HFFc6 (cell line): ENCODE data around the gene EIF5B. TPM values are rescaled to one million over a fixed set of nuclear protein-coding genes. Genes with fewer than 3 reads are reported as not detected.
"Not testable (repeated sequence)": the region's sequence is repeated elsewhere in the genome, so short reads cannot be mapped to it uniquely, and the experiment has no call there.

Experiments used
- DNase-seq: peaks from one replicate; pipeline ENCODE4 v3.0.0-alpha.2; 2018
- H3K27ac Mint-ChIP-seq: 2 replicates; pipeline ENCODE4 v1.8.0; 2020; ENCODE audit warnings: mild to moderate bottlenecking, mixed read lengths
- H3K27me3 Mint-ChIP-seq: 2 replicates; pipeline ENCODE4 v1.8.0; 2021; ENCODE audit warnings: mild to moderate bottlenecking, moderate library complexity, mixed read lengths; ENCODE audit not compliant: insufficient read depth
- H3K36me3 Mint-ChIP-seq: 2 replicates; pipeline ENCODE4 v1.8.0; 2021; ENCODE audit warnings: low read depth, mixed read lengths
- H3K4me1 Mint-ChIP-seq: 2 replicates; pipeline ENCODE4 v1.8.0; 2020; ENCODE audit warnings: low read depth, mixed read lengths
- H3K4me3 Mint-ChIP-seq: 2 replicates; pipeline ENCODE4 v1.8.0; 2020; ENCODE audit warnings: mild to moderate bottlenecking, moderate library complexity, mixed read lengths
- H3K9me3 Mint-ChIP-seq: 2 replicates; pipeline ENCODE4 v1.8.0; 2020; ENCODE audit warnings: mild to moderate bottlenecking, mixed read lengths
- CTCF ChIP-seq: fragments of 200-600 bp; sonication (generic); IDR thresholded peaks from 2 replicates; pipeline ENCODE4 v1.5.0; 2021; ENCODE audit warnings: antibody characterized with exemption, mild to moderate bottlenecking
- total RNA-seq, 6 experiments: library from RNA; stranded (reverse); fragmentation: NEBNext Ultra II Directional; extraction: Animal tissue kit (Norgen Biotek cat#: 25700); gene quantifications; 2 replicates in 1 of 6; 3 replicates in 5 of 6; pipeline ENCODE4 v1.2.3, GENCODE V29; 2021

The EIF5B gene
- total RNA-seq, 6 experiments from 2014 or later, result 43.9 to 51.1 (median 47.8) TPM

- TF ChIP-seq CTCF, result no peak
- Mint-ChIP-seq H3K27ac (0 out of 2 replicates have a peak overlapping the region, but pooled peaks have one; percentile 20), H3K36me3 (peaks cover 12% of the 10 kb centered on the region), H3K4me3 (no peak overlapping the region), H3K4me1 (peaks cover 22% of the 10 kb centered on the region), H3K27me3 (peaks cover 3% of the 10 kb centered on the region; the same call in 1 of the 2 replicates), H3K9me3 (no peaks in the 10 kb centered on the region)
- DNase-seq, result no peak
Measured at GRCh38 chr2:99356853-99357252, 19.7 kb downstream of the EIF5B start.

DNA sequence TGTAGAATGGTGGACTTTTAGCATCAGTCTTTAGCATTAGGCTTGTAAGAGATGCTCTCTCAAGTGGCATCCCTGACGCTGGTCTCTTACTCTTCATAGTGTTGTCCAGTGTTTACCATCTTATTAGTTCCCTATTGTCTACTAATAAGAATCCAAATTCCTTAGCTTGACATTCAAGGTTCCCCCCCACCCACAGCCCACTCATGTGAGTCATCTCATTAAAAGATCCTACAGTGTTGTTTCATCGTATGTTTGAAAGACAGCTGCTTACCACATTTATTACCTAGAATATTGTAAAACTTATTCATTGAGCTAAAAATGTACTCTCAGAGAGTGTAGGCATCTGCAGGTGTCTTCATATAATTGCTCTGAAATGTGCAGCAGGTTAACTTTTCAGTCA, 28.5 kb downstream of the EIF5B start:
- H3K27me3 Mint-ChIP-seq, result 0 out of 2 replicates have a peak, but pooled peaks cover 3% of the 10 kb centered on the region
- no peaks in the 10 kb centered on the region for H3K9me3 Mint-ChIP-seq
- peaks cover 29% of the 10 kb centered on the region for H3K36me3 Mint-ChIP-seq
- H3K27ac Mint-ChIP-seq, result no peak overlapping the region
- TF ChIP-seq CTCF, result no peak
- H3K4me3 Mint-ChIP-seq, result no peak overlapping the region
- H3K4me1 Mint-ChIP-seq, result no peaks in the 10 kb centered on the region
- no peak for DNase-seq

DNA sequence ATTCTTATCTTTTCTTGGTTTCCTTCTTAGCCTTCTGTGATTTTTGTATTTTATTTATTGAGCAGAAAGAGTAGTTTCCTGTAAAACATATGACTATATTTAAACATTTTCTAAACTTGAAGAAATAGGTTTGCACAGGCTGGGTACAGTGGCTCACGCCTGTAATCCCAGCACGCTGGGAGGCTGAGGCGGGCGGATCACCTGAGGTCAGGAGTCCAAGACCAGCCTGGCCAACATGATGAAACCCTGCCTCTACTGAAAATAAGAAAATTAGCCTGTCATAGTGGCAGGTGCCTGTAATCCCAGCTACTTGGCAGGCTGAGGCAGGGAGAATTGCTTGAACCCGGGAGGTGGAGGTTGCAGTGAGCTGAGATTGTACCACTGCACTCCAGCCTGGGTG, 31.7 kb downstream of the EIF5B start:
- not testable (repeated sequence) for H3K27ac Mint-ChIP-seq, H3K4me1 Mint-ChIP-seq, H3K9me3 Mint-ChIP-seq, DNase-seq, H3K27me3 Mint-ChIP-seq, H3K4me3 Mint-ChIP-seq
- H3K36me3 Mint-ChIP-seq, result peaks cover 32% of the 10 kb centered on the region

GRCh38 chr2:99373144-99373543, 36.0 kb downstream of the EIF5B start:
- Mint-ChIP-seq H3K4me3 (no peak overlapping the region), H3K4me1 (no peaks in the 10 kb centered on the region), H3K27ac (no peak overlapping the region; the same call in 1 of the 2 replicates)

DNA sequence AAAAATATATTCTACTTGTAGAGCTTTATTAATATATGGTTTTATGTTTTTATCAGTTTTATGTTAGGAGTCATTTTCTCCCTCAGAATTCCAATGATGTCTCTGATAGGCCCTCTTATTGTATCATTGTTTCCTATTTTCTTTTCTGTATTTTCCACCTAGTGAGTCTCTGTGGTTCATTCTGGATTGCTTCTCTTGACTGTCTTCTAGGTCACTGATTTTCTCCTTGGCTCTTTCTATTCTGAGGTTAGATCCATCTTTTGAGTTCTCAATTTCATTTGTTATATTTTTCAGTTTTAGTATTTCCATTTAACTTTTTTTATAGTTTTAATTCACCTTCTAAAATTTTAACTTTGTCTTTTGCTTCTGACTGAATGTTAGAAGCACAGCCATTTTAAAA, 37.6 kb downstream of the EIF5B start:
- DNase-seq, result no peak
- no peak overlapping the region for H3K4me3 Mint-ChIP-seq
- no peak overlapping the region for H3K27ac Mint-ChIP-seq
- H3K4me1 Mint-ChIP-seq, result peaks cover 3% of the 10 kb centered on the region; the same call in 1 of the 2 replicates
- peaks cover 1% of the 10 kb centered on the region; the same call in 1 of the 2 replicates for H3K27me3 Mint-ChIP-seq
- TF ChIP-seq CTCF, result no peak
- no peaks in the 10 kb centered on the region for H3K9me3 Mint-ChIP-seq
- H3K36me3 Mint-ChIP-seq, result peaks cover 43% of the 10 kb centered on the region

More at GRCh38 chr2:99373144-99373543, 36.0 kb downstream of the EIF5B start:
- no peak for DNase-seq
- Mint-ChIP-seq H3K36me3 (peaks cover 42% of the 10 kb centered on the region), H3K9me3 (no peaks in the 10 kb centered on the region), H3K27me3 (peaks cover 1% of the 10 kb centered on the region; the same call in 1 of the 2 replicates)
- TF ChIP-seq CTCF, result no peak

DNA sequence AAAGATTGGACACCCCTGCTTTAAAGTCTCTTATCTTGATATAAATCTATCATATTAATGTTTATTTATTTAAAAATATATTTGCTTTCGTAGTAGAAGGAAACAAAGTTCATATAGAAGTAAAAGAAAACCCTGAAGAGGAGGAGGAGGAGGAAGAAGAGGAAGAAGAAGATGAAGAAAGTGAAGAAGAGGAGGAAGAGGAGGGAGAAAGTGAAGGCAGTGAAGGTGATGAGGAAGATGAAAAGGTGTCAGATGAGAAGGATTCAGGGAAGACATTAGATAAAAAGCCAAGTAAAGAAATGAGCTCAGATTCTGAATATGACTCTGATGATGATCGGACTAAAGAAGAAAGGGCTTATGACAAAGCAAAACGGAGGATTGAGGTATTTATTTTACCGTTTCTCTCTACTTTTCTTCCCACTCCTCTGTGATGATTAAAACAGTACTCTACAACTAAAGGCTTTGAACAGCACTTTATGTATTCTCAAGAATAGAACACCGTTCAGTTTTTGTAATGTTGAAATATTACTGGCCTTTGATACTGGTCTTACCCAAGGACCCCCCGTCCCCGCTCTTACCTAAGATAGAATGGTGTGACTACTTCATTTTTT, 39.2 kb downstream of the EIF5B start:
- DNase-seq, result no peak
- no peak for TF ChIP-seq CTCF
- Mint-ChIP-seq H3K36me3 (peaks cover 50% of the 10 kb centered on the region), H3K4me3 (no peak overlapping the region), H3K27ac (no peak overlapping the region), H3K27me3 (peaks cover 1% of the 10 kb centered on the region; the same call in 1 of the 2 replicates), H3K4me1 (peaks cover 16% of the 10 kb centered on the region), H3K9me3 (no peaks in the 10 kb centered on the region)
